ENCODE results near the gene SART3.

GRCh38 chr12:108605690-108606406 is 44.9 kb upstream of the SART3 start:
- TF ChIP-seq CTCF (IDR thresholded peaks at IDR 0.05) (no peak), POLR2A (IDR thresholded peaks at IDR 0.05) (no peak)

Data from Peyer's patch (tissue), 4 donors.